ENCODE measurements around the gene SRXN1. TPM values are rescaled to one million over a fixed set of nuclear protein-coding genes. Genes with fewer than 3 reads are reported as not detected.

Gene SRXN1
- total and polyA plus RNA-seq, 8 donors: 4.5 to 10.5 (median 7.6) TPM

DNA sequence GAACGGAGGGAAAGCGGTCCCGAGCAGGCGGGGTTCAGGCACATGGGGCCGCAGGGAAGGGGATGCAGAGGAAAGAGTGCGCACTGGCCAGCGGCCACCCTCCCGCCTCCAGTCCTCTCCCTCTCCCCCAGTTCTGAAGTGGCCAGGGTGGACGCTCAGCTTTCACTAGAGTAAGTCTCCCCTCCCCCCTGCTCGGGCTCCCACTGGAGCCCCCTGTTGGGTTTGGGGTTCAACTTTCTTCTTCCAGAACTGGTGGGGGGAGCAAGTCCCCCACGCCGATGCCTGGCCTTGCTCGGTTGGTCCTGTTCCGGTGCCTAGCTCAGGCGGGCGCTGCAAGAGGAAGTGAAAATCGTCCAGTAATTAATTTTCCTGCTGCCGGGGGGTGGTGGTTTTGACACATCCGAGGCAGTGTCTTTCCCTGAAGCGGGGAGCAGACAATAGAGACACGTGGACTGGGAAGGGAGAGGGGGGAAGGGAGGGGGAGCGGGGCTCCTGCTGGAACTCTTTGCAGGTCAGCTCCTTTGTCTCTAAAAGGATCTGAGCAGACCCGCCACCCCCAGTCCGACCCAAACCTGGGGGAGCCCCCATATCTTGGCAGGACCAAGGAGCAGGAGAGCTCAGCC is 23.4 kb upstream of the SRXN1 start:
- H3K4me3 ChIP-seq: peak overlapping the region in 1 of 4 donors; percentile 29
- H3K9me3 ChIP-seq: no peaks in the 10 kb centered on the region
- no peaks in the 10 kb centered on the region for H3K36me3 ChIP-seq
- ATAC-seq (peak in 2 of 4 donors; percentile 23 to 24), DNase-seq (peak in 2 of 6 donors; percentile 31 to 70), FAIRE-seq (no peak)
- WGBS, 2 donors: 4% methylated on average over 20 to 24 of the region's 24 CpGs
- peaks cover 0 to 19% (median 4%) of the 10 kb centered on the region in 4 donors for H3K27me3 ChIP-seq
- intact Hi-C loops (cut with DNase I): no loop called here
- peaks cover 0 to 7% (median 7%) of the 10 kb centered on the region in 3 donors for H3K4me1 ChIP-seq
- TF ChIP-seq, protein P1, sequence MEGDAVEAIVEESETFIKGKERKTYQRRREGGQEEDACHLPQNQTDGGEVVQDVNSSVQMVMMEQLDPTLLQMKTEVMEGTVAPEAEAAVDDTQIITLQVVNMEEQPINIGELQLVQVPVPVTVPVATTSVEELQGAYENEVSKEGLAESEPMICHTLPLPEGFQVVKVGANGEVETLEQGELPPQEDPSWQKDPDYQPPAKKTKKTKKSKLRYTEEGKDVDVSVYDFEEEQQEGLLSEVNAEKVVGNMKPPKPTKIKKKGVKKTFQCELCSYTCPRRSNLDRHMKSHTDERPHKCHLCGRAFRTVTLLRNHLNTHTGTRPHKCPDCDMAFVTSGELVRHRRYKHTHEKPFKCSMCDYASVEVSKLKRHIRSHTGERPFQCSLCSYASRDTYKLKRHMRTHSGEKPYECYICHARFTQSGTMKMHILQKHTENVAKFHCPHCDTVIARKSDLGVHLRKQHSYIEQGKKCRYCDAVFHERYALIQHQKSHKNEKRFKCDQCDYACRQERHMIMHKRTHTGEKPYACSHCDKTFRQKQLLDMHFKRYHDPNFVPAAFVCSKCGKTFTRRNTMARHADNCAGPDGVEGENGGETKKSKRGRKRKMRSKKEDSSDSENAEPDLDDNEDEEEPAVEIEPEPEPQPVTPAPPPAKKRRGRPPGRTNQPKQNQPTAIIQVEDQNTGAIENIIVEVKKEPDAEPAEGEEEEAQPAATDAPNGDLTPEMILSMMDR (IDR thresholded peaks at IDR 0.05): no peak
- no peak overlapping the region for H3K27ac ChIP-seq

DNA sequence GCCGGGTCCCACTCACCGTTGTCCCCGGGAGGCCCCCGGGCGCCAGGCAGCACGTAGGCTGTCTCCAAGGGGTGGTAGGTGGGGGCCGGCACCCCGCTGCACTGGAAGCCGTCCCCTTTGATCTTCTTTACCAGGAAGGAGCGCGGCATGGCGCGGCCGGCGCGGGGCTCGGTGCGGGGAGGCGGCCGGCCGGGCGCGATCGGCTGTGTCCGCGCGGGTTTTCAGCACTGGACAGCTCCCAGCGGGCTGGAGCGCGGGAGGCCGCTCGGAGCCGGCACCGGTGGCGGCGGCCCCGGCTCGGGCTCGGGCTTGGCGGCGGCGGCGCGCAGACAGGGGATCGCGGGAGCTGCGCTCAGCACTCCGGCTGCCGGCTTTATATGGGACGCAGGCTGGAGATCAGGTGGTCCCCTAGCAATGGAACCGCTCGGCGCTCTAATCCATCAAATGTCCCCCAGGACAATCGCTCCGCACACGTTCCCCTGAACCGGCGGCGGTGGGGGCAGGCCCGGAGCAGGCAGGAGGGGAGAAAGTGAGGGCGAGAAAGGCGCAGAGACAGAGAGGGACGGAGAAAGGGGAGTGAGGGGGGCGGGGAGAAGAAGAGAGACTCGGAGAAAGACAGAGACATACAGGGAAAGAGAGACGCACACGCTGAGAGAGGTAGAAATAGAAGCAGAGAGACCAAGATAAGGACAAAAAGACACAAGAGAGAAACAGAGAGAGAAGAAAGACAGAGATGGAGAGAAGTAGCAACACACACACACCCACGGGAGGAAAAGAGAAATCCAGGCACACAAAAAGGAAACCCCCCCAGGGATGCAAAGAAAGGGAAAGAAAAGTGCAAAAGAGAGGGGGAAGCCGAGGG is 22.7 kb upstream of the SRXN1 start, which contains the start of gene SCRT2:
Gene SCRT2 (minus strand): TSS at position 350 of the 862 bp plus-strand sequence. CDS start 201 bp downstream, at position 149.
- 2% methylated on average over 55 to 69 of the region's 69 CpGs for WGBS, 2 donors
- H3K27me3 ChIP-seq: peaks cover 0 to 19% (median 4%) of the 10 kb centered on the region in 4 donors
- H3K36me3 ChIP-seq: no peaks in the 10 kb centered on the region
- peak; percentile 74 to 97 (median 86) for DNase-seq
- H3K4me1 ChIP-seq: peaks cover 0 to 7% (median 7%) of the 10 kb centered on the region in 3 donors
- intact Hi-C loops (cut with DNase I): no loop called here
- no peak within 1 kb of the TSS for H3K27ac ChIP-seq
- TF ChIP-seq, protein P1 (IDR thresholded peaks at IDR 0.05): no peak
- peak; percentile 92 to 98 (median 98) for ATAC-seq
- H3K4me3 ChIP-seq: peak within 1 kb of the TSS in 1 of 4 donors; percentile 29
- H3K9me3 ChIP-seq: no peaks in the 10 kb centered on the region
- no peak for FAIRE-seq

DNA sequence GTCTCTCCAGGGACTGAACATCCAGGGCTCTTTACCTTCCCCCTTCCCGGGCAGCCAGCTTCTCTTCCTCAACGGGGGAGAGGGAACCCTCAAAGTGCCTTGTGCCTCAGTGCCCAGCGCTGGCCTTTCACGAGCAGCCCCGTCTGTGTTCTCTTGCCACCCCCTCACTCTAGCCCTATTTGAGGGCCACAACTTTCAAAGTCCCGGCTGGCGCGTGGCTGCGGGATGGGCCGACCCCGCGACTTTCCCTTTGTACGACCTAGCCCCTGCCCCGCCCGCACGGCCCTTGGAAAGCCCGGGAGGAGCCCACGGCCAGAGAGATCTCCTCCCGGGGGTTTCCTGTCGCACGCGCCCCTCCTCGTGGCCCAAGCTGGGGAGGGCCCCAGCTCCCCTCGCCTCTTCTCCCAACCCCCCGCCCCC is 22.0 kb upstream of the SRXN1 start:
- Histone ChIP-seq H3K4me3 (peak overlapping the region in 1 of 4 donors; percentile 29), H3K36me3 (no peaks in the 10 kb centered on the region), H3K27ac (no peak overlapping the region), H3K9me3 (no peaks in the 10 kb centered on the region), H3K4me1 (peaks cover 0 to 7% (median 7%) of the 10 kb centered on the region in 3 donors), H3K27me3 (peaks cover 0 to 19% (median 4%) of the 10 kb centered on the region in 4 donors)
- ATAC-seq (peak in 1 of 4 donors; percentile 4), FAIRE-seq (no peak), DNase-seq (no peak)
- 5 to 8% methylated on average over 23 to 25 of the region's 25 CpGs for WGBS, 2 donors
- intact Hi-C loops (cut with DNase I): no loop called here
- TF ChIP-seq, protein P1 (IDR thresholded peaks at IDR 0.05): no peak

DNA sequence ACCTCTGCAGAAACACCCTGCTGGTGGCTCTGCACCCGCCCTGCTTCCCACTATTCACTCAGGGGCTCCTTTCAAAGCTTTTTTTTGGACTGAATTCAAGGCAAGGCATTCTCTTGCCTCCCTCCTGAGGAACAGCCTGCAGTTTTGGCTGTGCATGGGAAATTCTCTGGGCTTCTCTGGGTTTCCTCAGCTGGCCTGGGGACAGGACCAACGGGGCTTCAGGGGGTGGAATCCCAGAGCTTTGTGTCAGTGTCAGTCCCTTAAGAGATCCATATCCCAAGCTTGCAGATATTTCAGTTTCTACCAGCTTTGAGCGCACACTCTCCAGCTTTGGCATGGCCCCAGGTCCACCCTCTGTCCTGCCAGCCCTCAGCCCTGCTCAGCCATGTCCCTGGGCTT is 20.6 kb upstream of the SRXN1 start:
- ATAC-seq: no peak
- H3K36me3 ChIP-seq: no peaks in the 10 kb centered on the region
- H3K9me3 ChIP-seq: no peaks in the 10 kb centered on the region
- intact Hi-C loops (cut with DNase I): no loop called here
- H3K27me3 ChIP-seq: peaks cover 0 to 12% (median 3%) of the 10 kb centered on the region in 4 donors
- peaks cover 0 to 7% (median 7%) of the 10 kb centered on the region in 3 donors for H3K4me1 ChIP-seq
- no peak overlapping the region for H3K4me3 ChIP-seq
- TF ChIP-seq, protein P1 (IDR thresholded peaks at IDR 0.05): no peak
- no peak for DNase-seq
- no peak overlapping the region for H3K27ac ChIP-seq
- WGBS, 2 donors: 39 to 44% methylated on average over 3 of the region's 3 CpGs
- FAIRE-seq: no peak
